ENCODE measurements around the gene SPINK9. TPM values are rescaled to one million over a fixed set of nuclear protein-coding genes. Genes with fewer than 3 reads are reported as not detected.

Gene SPINK9, protein sequence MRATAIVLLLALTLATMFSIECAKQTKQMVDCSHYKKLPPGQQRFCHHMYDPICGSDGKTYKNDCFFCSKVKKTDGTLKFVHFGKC
- not detected for total RNA-seq

DNA sequence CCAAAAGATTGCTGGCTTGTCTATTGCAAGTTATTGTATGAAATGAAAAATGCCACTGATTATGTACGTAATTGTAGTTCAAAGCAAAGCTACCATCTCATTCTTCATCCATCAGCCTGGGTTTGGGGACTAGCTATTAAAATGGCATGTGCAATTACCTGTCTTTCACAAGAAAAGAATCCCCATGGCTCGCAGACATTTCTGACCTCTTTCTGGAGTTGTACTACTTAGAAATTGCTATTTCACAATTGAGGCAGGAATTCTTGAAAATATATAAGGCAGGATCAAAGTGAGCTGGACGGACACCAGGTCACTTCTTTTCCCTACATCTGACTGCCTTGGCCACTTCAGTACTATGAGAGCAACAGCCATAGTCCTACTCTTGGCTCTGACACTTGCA, at the start of gene SPINK9:
Gene SPINK9, plus strand, starts transcription at position 301 of the 400 bp plus-strand sequence. Its CDS starts 55 bp downstream, at position 356.
- Histone ChIP-seq H3K27me3 (no peaks in the 10 kb centered on the region), H3K36me3 (no peaks in the 10 kb centered on the region), H3K4me1 (no peaks in the 10 kb centered on the region), H3K9me3 (peaks cover 0 to 8% (median 0%) of the 10 kb centered on the region in 4 donors), H3K27ac (replicated peaks in 1 of 4) (no peak within 1 kb of the TSS), H3K4me3 (no peak within 1 kb of the TSS)
- intact Hi-C loops (cut with DNase I): no loop called here
- 93% methylated on average over 3 of the region's 3 CpGs for WGBS
- TF ChIP-seq POLR2AphosphoS5 (IDR thresholded peaks at IDR 0.05): no peak
- no peak for TF ChIP-seq EP300 (IDR thresholded peaks at IDR 0.05)
- TF ChIP-seq POLR2A (IDR thresholded peaks at IDR 0.05; ENCODE audit: low read depth): no peak
- TF ChIP-seq, protein P1, sequence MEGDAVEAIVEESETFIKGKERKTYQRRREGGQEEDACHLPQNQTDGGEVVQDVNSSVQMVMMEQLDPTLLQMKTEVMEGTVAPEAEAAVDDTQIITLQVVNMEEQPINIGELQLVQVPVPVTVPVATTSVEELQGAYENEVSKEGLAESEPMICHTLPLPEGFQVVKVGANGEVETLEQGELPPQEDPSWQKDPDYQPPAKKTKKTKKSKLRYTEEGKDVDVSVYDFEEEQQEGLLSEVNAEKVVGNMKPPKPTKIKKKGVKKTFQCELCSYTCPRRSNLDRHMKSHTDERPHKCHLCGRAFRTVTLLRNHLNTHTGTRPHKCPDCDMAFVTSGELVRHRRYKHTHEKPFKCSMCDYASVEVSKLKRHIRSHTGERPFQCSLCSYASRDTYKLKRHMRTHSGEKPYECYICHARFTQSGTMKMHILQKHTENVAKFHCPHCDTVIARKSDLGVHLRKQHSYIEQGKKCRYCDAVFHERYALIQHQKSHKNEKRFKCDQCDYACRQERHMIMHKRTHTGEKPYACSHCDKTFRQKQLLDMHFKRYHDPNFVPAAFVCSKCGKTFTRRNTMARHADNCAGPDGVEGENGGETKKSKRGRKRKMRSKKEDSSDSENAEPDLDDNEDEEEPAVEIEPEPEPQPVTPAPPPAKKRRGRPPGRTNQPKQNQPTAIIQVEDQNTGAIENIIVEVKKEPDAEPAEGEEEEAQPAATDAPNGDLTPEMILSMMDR (IDR thresholded peaks at IDR 0.05): no peak
- DNase-seq (ENCODE audit: extremely low spot score): no peak

DNA sequence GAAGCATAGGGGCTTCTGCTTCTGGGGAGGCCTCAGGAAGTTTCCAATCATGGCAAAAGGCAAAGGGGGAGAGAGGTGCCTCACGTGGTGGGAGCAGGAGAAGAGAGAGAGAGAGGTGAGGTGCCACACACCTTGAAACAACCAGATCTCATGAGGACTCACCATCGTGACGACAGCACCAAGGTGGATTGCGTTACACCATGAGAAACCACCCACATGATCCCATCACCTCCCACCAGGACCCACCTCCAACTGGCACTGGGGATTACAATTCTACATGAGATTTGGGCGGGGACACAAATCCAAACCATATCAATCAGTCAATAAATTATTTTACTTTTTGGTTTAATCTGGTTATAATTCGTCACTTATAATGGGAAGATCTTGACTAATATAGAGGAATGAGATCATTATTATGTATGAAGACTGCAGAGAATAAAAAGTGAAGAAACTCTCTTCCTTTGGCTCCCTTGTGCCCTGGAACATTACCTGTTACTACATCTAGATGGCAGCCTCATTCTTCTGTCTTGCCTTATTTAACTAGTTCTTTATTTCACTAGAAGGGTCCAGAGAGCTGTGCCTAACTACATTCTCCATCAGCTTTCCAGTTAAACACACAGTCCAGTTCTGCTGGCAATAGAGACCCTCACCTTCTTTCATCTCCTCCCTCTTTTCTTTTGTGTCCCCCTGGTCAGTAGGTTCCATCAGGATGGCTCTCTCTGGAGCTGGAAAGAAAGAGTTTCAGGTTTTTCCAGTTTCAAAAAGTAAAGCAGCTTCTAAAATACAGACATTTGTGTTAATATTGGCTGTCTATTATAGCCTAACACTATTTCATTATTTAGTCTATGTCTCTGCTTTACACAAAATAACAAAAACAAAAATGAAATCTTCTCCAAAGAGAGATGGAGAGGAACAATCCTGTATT, 44.8 kb upstream of the SPINK9 start:
- intact Hi-C loops (cut with DNase I): no loop called here

DNA sequence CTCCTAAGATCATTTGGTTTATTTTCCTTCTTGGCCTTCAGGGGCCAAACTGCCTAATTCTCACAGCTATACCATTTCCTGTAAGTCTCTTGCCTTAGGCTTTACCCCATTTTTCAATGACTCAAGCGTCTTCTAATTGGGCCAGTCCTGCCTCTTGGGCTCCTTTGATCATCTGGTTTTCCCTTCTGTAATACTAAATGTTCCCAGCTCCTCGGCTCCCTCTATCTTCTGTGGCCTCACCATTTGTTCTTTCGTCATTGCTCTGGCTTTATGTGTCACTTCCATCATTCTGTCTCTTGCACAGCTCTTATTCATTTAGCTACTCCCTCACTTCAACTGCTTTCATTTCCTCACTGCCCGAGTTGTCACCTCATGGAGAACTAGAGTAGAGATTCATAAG, 37.6 kb upstream of the SPINK9 start:
- WGBS: 73% methylated on average over 4 of the region's 4 CpGs
- no peaks in the 10 kb centered on the region for H3K9me3 ChIP-seq
- no peaks in the 10 kb centered on the region for H3K36me3 ChIP-seq
- intact Hi-C loops (cut with DNase I): no loop called here
- no peak overlapping the region for H3K4me3 ChIP-seq
- H3K27ac ChIP-seq (replicated peaks in 1 of 4): no peak overlapping the region
- H3K4me1 ChIP-seq: no peaks in the 10 kb centered on the region
- TF ChIP-seq POLR2A (IDR thresholded peaks at IDR 0.05; ENCODE audit: low read depth): no peak
- no peak for TF ChIP-seq POLR2AphosphoS5 (IDR thresholded peaks at IDR 0.05)
- TF ChIP-seq, protein P1 (IDR thresholded peaks at IDR 0.05): no peak
- no peak for TF ChIP-seq EP300 (IDR thresholded peaks at IDR 0.05)
- H3K27me3 ChIP-seq: no peaks in the 10 kb centered on the region
- no peak for DNase-seq (ENCODE audit: extremely low spot score)

More for the DNA sequence above, 44.8 kb upstream of the SPINK9 start:
- TF ChIP-seq POLR2A (IDR thresholded peaks at IDR 0.05; ENCODE audit: low read depth) (no peak), EP300 (IDR thresholded peaks at IDR 0.05) (no peak), POLR2AphosphoS5 (IDR thresholded peaks at IDR 0.05) (no peak)
- TF ChIP-seq, protein P1 (IDR thresholded peaks at IDR 0.05): peak in 1 of 3 experiments; percentile 35
- no peak overlapping the region for H3K4me3 ChIP-seq
- no peaks in the 10 kb centered on the region for H3K4me1 ChIP-seq
- H3K36me3 ChIP-seq: no peaks in the 10 kb centered on the region
- no peaks in the 10 kb centered on the region for H3K27me3 ChIP-seq
- no peak for DNase-seq (ENCODE audit: extremely low spot score)
- WGBS: 54% methylated on average over 6 of the region's 6 CpGs
- H3K27ac ChIP-seq (replicated peaks in 1 of 4): no peak overlapping the region
- H3K9me3 ChIP-seq: no peaks in the 10 kb centered on the region

DNA sequence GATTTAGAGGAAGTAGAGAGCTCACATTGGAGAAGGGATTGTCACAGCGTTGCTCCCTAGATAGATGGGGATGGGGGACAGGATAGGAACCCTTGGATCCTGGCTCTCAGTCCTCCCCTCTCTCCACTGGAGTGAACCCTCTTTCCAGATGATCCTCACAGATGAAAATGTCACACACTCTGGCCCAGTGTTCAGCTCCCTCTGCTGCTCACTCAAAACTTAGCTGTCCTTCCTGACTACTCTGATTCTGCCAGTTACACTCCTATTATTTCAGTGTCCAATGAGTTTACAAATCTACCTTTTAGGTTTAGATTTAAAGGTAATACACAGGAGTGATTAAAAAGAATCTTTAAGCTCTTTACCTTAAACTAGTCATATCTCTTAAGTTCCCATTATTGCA, 28.9 kb upstream of the SPINK9 start:
- Histone ChIP-seq H3K27me3 (no peaks in the 10 kb centered on the region), H3K4me3 (no peak overlapping the region), H3K9me3 (no peaks in the 10 kb centered on the region), H3K36me3 (no peaks in the 10 kb centered on the region), H3K27ac (replicated peaks in 1 of 4) (no peak overlapping the region), H3K4me1 (no peaks in the 10 kb centered on the region)
- TF ChIP-seq EP300 (IDR thresholded peaks at IDR 0.05) (no peak), POLR2AphosphoS5 (IDR thresholded peaks at IDR 0.05) (no peak), POLR2A (IDR thresholded peaks at IDR 0.05; ENCODE audit: low read depth) (no peak)
- TF ChIP-seq, protein P1 (IDR thresholded peaks at IDR 0.05): no peak
- WGBS: 82% methylated on average over 1 of the region's 1 CpG
- intact Hi-C loops (cut with DNase I): no loop called here
- no peak for DNase-seq (ENCODE audit: extremely low spot score)

Measured in esophagus muscularis mucosa (tissue), 4 donors.